OCI-LY1 (cell line): ENCODE data around the gene DHCR7.

Experiments used
- H2AFZ ChIP-seq: fragments of 200-600 bp; sonication (generic), shearing (Covaris generic); 2 replicates; pipeline ENCODE4 v1.6.0; 2014; ENCODE audit warnings: antibody characterized with exemption, mild to moderate bottlenecking, low read length
- H3F3A ChIP-seq: fragments of 200-600 bp; sonication (generic), shearing (Covaris generic); 2 replicates; pipeline ENCODE4 v1.6.0; 2014; ENCODE audit warnings: mild to moderate bottlenecking, antibody characterized with exemption, low read length, moderate library complexity; ENCODE audit not compliant: insufficient read depth
- H3K27ac ChIP-seq: fragments of 200-600 bp; sonication (generic); 2 replicates; pipeline ENCODE4 v1.5.1; 2014; ENCODE audit warnings: low read length, mixed run types, mild to moderate bottlenecking, low read depth; ENCODE audit not compliant: poor library complexity, severe bottlenecking
- H3K27me3 ChIP-seq: fragments of 200-600 bp; sonication (generic); 2 replicates; pipeline ENCODE4 v1.6.0; 2014; ENCODE audit warnings: antibody characterized with exemption, mild to moderate bottlenecking, low read length, moderate library complexity; ENCODE audit not compliant: insufficient read depth
- H3K36me3 ChIP-seq: fragments of 200-600 bp; sonication (generic); 2 replicates; pipeline ENCODE4 v1.6.1; 2014; ENCODE audit warnings: mild to moderate bottlenecking, antibody characterized with exemption, low read length, moderate library complexity, mixed read lengths; ENCODE audit not compliant: insufficient read depth
- H3K4me1 ChIP-seq: fragments of 200-600 bp; sonication (generic); 2 replicates; pipeline ENCODE4 v1.5.1; 2014; ENCODE audit warnings: mild to moderate bottlenecking, low read length, moderate library complexity; ENCODE audit not compliant: insufficient read depth, severe bottlenecking
- H3K4me2 ChIP-seq: fragments of 200-600 bp; sonication (generic), shearing (Covaris generic); 2 replicates; pipeline ENCODE4 v1.6.1; 2014; ENCODE audit warnings: low read length
- H3K4me3 ChIP-seq: fragments of 200-600 bp; sonication (generic); 2 replicates; pipeline ENCODE4 v1.5.1; 2014; ENCODE audit warnings: low read length, low read depth, mild to moderate bottlenecking, mixed read lengths; ENCODE audit not compliant: poor library complexity, severe bottlenecking
- H3K79me2 ChIP-seq: fragments of 200-600 bp; shearing (Covaris generic); 2 replicates; pipeline ENCODE4 v1.6.1; 2016; ENCODE audit warnings: mixed run types, low read length, mixed read lengths; ENCODE audit not compliant: insufficient read depth
- H3K9ac ChIP-seq: fragments of 200-600 bp; sonication (generic), shearing (Covaris generic); 2 replicates; pipeline ENCODE4 v1.6.1; 2014; ENCODE audit warnings: mild to moderate bottlenecking, low read length, mixed read lengths
- H3K9me2 ChIP-seq: fragments of 200-600 bp; sonication (generic), shearing (Covaris generic); 2 replicates; pipeline ENCODE4 v1.6.1; 2014; ENCODE audit warnings: low read depth, mild to moderate bottlenecking, low read length, mixed read lengths
- H3K9me3 ChIP-seq: fragments of 200-600 bp; shearing (Covaris generic); 2 replicates; pipeline ENCODE4 v1.6.1; 2014; ENCODE audit warnings: low read length, mixed read lengths
- H4K20me1 ChIP-seq: fragments of 200-600 bp; sonication (generic), shearing (Covaris generic); 2 replicates; pipeline ENCODE4 v1.6.0; 2016; ENCODE audit warnings: mild to moderate bottlenecking, low read length; ENCODE audit not compliant: insufficient read depth
- EZH2 ChIP-seq: fragments of 200-600 bp; sonication (generic), shearing (Covaris generic); IDR thresholded peaks from 2 replicates; pipeline ENCODE4 v1.8.0; 2017; ENCODE audit warnings: borderline replicate concordance, mixed run types, mild to moderate bottlenecking, antibody characterized with exemption, low read length, moderate library complexity, mixed read lengths
- TF ChIP-seq, protein P1 (sequence below): fragments of 200-600 bp; sonication (generic), shearing (Covaris generic); IDR thresholded peaks from 2 replicates; pipeline ENCODE4 v1.5.1; 2017; ENCODE audit warnings: mild to moderate bottlenecking, antibody characterized with exemption, low read length, moderate library complexity, mixed read lengths

The DHCR7 gene

DNA sequence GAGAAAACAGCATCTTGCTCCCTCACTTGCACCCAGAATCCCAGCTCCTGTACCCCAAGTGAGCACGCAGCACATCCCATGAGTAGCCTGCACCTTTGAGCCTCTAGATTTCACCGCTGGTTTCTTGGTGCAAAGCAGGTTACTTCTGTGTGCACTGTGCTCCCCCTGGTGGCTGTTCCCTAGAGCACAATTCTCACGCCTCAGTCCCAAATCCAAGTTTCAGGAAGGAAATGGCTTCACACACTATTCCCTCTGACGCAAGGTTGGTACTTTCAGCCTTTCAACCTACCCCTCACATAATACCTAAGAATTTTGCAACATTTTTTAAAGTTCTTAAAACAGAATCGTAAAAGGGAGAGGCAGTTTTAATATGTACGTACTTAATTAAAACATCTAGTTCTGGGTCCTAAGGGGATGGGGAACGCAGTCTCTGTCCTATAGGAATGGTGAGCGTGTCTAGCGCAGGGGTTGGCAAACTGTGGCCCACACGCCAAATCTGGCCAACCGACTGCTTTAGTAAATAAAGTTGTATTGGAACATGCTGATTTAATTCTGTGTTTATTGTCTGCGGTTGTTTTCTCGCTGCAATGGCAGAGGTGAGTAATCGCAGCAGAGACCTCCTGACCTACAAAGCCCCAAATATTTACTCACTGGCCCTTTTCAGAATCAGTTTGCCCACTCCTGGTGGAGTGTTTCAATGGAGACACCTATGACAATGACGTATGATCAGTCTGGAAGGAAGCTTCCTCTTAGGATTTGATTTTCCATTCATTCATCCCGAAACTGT is 27.5 kb downstream of the DHCR7 start:
- Histone ChIP-seq H4K20me1 (no peaks in the 10 kb centered on the region), H2AFZ (no peak overlapping the region), H3K9ac (no peak overlapping the region), H3K4me3 (no peak overlapping the region), H3K4me2 (no peak overlapping the region), H3K4me1 (no peaks in the 10 kb centered on the region), H3K9me3 (no peaks in the 10 kb centered on the region), H3K27ac (no peak overlapping the region), H3K9me2 (no peaks in the 10 kb centered on the region), H3K27me3 (peaks cover 12% of the 10 kb centered on the region), H3K36me3 (no peaks in the 10 kb centered on the region), H3K79me2 (no peaks in the 10 kb centered on the region), H3F3A (no peaks in the 10 kb centered on the region)
- TF ChIP-seq, protein P1, sequence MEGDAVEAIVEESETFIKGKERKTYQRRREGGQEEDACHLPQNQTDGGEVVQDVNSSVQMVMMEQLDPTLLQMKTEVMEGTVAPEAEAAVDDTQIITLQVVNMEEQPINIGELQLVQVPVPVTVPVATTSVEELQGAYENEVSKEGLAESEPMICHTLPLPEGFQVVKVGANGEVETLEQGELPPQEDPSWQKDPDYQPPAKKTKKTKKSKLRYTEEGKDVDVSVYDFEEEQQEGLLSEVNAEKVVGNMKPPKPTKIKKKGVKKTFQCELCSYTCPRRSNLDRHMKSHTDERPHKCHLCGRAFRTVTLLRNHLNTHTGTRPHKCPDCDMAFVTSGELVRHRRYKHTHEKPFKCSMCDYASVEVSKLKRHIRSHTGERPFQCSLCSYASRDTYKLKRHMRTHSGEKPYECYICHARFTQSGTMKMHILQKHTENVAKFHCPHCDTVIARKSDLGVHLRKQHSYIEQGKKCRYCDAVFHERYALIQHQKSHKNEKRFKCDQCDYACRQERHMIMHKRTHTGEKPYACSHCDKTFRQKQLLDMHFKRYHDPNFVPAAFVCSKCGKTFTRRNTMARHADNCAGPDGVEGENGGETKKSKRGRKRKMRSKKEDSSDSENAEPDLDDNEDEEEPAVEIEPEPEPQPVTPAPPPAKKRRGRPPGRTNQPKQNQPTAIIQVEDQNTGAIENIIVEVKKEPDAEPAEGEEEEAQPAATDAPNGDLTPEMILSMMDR: peak; percentile 87
- TF ChIP-seq EZH2: no peak

DNA sequence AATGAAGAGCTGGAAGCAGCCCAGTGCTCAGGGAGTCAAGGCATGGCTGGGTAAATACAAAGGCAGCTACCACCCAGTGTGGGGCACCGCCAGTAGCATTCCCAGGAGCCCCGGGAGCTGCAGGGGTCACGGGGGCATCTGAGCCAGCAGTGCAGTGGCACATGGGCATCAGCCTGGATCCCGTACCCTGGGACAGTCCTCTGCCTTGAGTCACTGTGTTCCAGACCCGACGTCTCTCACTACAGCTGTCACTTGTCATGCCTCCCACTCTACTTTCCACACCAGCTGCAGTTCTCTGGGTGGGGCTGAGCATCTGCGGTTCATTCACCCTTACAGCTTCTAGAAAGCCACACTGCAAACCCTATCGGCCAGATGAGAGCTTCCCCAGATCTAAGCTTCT is 29.6 kb downstream of the DHCR7 start:
- Histone ChIP-seq H3K79me2 (no peaks in the 10 kb centered on the region), H3K4me2 (no peak overlapping the region), H2AFZ (no peak overlapping the region), H3K9me2 (no peaks in the 10 kb centered on the region), H3K4me1 (no peaks in the 10 kb centered on the region), H3K27me3 (peaks cover 12% of the 10 kb centered on the region), H3F3A (no peaks in the 10 kb centered on the region), H3K4me3 (no peak overlapping the region), H3K9me3 (no peaks in the 10 kb centered on the region), H3K9ac (no peak overlapping the region), H3K27ac (no peak overlapping the region), H4K20me1 (no peaks in the 10 kb centered on the region), H3K36me3 (no peaks in the 10 kb centered on the region)
- TF ChIP-seq EZH2: no peak
- TF ChIP-seq, protein P1: no peak

DNA sequence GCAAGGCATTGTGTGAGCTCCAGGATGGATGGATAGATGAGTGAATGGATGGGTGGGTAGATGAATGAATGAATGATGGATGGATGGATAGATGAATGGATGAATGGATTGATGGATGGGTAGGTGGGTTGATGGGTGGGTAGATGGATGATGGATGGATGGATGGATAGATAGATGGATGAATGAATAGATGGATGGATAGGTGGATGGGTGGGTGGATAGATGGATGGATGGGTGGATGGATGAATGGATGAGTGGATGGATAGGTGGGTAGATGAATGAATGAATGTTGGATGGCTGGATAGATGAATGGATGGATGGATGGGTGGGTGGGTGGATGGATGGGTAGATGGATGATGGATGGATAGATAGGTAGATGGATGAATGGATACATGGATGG is 33.5 kb downstream of the DHCR7 start:
- TF ChIP-seq EZH2: no peak
- TF ChIP-seq, protein P1: no peak
- Histone ChIP-seq H3K9ac (no peak overlapping the region), H3K4me3 (no peak overlapping the region), H3K79me2 (no peaks in the 10 kb centered on the region), H3F3A (no peaks in the 10 kb centered on the region), H3K36me3 (no peaks in the 10 kb centered on the region), H4K20me1 (no peaks in the 10 kb centered on the region), H3K4me1 (no peaks in the 10 kb centered on the region), H3K9me2 (no peaks in the 10 kb centered on the region), H3K27ac (no peak overlapping the region), H3K27me3 (peaks cover 6% of the 10 kb centered on the region; the same call in 1 of the 2 replicates), H3K9me3 (no peaks in the 10 kb centered on the region), H2AFZ (no peak overlapping the region), H3K4me2 (no peak overlapping the region)
